ENCODE measurements around the gene IRF9.

The IRF9 gene

DNA sequence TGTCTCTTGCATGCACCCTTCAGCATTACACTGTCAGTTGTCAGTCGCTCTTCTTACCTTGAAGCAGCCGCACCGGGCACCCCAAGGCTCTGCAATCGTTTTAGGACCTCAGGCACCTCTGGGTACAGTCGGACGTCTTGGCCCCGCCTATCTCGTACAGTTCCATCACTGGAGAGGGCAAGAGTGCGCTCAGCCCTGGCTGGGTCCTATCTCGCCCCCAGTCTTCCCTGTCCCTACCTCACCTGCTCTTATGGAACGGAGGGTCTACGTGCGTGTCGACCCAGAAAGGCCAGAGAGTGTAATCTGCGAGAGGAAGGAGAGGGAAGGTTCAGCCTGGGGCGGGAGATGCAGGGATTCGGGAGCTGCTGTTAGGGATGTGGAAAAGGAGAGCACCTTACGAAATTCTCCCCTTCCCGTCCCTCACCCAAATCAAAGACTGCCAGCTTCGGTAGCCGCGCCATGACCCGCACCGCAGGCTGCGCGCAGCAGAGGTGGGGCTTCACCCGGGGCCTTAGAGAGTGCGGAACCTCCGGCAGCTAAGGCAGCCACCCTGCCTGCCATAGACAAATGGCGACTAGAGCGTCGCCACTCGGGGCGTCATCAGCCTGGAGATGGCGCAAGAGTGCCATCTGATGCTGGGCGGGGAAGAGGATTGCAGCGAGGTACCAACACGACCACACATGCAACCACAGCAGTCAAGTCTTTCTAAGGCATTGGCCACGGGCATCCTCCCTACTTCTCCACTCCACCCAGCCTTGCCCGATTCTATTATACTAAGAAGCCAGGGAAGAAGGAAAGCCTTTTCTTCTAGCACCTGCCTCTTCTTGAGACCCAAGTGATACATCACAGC lies 54.7 kb downstream of the IRF9 start, which contains the start of gene MDP1 (continued):
- TF ChIP-seq ZNF174 (tag by site-specific recombination; IDR thresholded peaks at IDR 0.05) (no peak), ZXDB (tag by site-specific recombination; IDR thresholded peaks at IDR 0.05) (peak; percentile 85; the same call in 1 of the 2 replicates), ZNF501 (tag by site-specific recombination; IDR thresholded peaks at IDR 0.05) (no peak; the same call in 1 of the 2 replicates), ZNF19 (tag by site-specific recombination; IDR thresholded peaks at IDR 0.05; ENCODE audit: low read depth) (no peak), ZFP3 (tag by site-specific recombination; IDR thresholded peaks at IDR 0.05; ENCODE audit: low read depth) (no peak), ZNF544 (tag by site-specific recombination; IDR thresholded peaks at IDR 0.05) (no peak), SCRT2 (tag by site-specific recombination; IDR thresholded peaks at IDR 0.05) (no peak), EGR2 (tag by site-specific recombination; IDR thresholded peaks at IDR 0.05; ENCODE audit: low read depth) (no peak), MYNN (tag by site-specific recombination; IDR thresholded peaks at IDR 0.05; ENCODE audit: borderline replicate concordance) (no peak), ZNF747 (tag by site-specific recombination; IDR thresholded peaks at IDR 0.05) (no peak), ZNF664 (tag by site-specific recombination; IDR thresholded peaks at IDR 0.05) (no peak), ZIC2 (tag by site-specific recombination; IDR thresholded peaks at IDR 0.05) (0 out of 2 replicates have a peak, but pooled peaks have one; percentile 8), ZBTB7A (tag by site-specific recombination; IDR thresholded peaks at IDR 0.05; ENCODE audit: low read depth) (no peak), ZNF530 (tag by site-specific recombination; IDR thresholded peaks at IDR 0.05; ENCODE audit: low read depth) (no peak), ZNF626 (tag by site-specific recombination; IDR thresholded peaks at IDR 0.05) (no peak), ZNF155 (tag by site-specific recombination; IDR thresholded peaks at IDR 0.05) (no peak), ZNF302 (tag by site-specific recombination; IDR thresholded peaks at IDR 0.05; ENCODE audit: low read depth) (no peak), ZNF830 (tag by site-specific recombination; IDR thresholded peaks at IDR 0.05; ENCODE audit: low read depth) (no peak), ZNF660 (tag by site-specific recombination; IDR thresholded peaks at IDR 0.05) (peak; percentile 79), ZNF558 (tag by site-specific recombination; IDR thresholded peaks at IDR 0.05) (no peak), ZNF10 (tag by site-specific recombination; IDR thresholded peaks at IDR 0.05) (peak; percentile 47; the same call in 1 of the 2 replicates), OVOL3 (tag by site-specific recombination; IDR thresholded peaks at IDR 0.05) (no peak), HOXA7 (CRISPR knock-in tag; IDR thresholded peaks at IDR 0.05; ENCODE audit: borderline replicate concordance) (no peak), ZNF132 (tag by site-specific recombination; IDR thresholded peaks at IDR 0.05; ENCODE audit: borderline replicate concordance) (no peak), SETDB1 (IDR thresholded peaks at IDR 0.05; ENCODE audit: insufficient read length, low read length) (no peak), ZBTB21 (tag by site-specific recombination; IDR thresholded peaks at IDR 0.05) (peak; percentile 85), SP2 (tag by site-specific recombination; IDR thresholded peaks at IDR 0.05) (peak; percentile 64), ZNF521 (tag by site-specific recombination; IDR thresholded peaks at IDR 0.05) (no peak)
- TF ChIP-seq, protein P1, sequence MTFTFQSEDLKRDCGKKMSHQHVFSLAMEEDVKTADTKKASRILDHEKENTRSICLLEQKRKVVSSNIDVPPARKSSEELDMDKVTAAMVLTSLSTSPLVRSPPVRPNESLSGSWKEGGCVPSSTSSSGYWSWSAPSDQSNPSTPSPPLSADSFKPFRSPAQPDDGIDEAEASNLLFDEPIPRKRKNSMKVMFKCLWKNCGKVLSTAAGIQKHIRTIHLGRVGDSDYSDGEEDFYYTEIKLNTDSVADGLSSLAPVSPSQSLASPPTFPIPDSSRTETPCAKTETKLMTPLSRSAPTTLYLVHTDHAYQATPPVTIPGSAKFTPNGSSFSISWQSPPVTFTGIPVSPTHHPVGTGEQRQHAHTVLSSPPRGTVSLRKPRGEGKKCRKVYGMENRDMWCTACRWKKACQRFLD (tag by site-specific recombination; IDR thresholded peaks at IDR 0.05): no peak
- TF ChIP-seq, protein P2, sequence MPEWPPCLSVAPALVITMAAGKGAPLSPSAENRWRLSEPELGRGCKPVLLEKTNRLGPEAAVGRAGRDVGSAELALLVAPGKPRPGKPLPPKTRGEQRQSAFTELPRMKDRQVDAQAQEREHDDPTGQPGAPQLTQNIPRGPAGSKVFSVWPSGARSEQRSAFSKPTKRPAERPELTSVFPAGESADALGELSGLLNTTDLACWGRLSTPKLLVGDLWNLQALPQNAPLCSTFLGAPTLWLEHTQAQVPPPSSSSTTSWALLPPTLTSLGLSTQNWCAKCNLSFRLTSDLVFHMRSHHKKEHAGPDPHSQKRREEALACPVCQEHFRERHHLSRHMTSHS (tag by site-specific recombination; IDR thresholded peaks at IDR 0.05): no peak
- TF ChIP-seq, protein P3, sequence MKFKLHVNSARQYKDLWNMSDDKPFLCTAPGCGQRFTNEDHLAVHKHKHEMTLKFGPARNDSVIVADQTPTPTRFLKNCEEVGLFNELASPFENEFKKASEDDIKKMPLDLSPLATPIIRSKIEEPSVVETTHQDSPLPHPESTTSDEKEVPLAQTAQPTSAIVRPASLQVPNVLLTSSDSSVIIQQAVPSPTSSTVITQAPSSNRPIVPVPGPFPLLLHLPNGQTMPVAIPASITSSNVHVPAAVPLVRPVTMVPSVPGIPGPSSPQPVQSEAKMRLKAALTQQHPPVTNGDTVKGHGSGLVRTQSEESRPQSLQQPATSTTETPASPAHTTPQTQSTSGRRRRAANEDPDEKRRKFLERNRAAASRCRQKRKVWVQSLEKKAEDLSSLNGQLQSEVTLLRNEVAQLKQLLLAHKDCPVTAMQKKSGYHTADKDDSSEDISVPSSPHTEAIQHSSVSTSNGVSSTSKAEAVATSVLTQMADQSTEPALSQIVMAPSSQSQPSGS (tag by site-specific recombination; IDR thresholded peaks at IDR 0.05; ENCODE audit: low read depth): no peak
- TF ChIP-seq, protein P4, sequence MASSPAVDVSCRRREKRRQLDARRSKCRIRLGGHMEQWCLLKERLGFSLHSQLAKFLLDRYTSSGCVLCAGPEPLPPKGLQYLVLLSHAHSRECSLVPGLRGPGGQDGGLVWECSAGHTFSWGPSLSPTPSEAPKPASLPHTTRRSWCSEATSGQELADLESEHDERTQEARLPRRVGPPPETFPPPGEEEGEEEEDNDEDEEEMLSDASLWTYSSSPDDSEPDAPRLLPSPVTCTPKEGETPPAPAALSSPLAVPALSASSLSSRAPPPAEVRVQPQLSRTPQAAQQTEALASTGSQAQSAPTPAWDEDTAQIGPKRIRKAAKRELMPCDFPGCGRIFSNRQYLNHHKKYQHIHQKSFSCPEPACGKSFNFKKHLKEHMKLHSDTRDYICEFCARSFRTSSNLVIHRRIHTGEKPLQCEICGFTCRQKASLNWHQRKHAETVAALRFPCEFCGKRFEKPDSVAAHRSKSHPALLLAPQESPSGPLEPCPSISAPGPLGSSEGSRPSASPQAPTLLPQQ (tag by site-specific recombination; IDR thresholded peaks at IDR 0.05): peak; percentile 82; the same call in 1 of the 2 replicates
- TF ChIP-seq, protein P5, sequence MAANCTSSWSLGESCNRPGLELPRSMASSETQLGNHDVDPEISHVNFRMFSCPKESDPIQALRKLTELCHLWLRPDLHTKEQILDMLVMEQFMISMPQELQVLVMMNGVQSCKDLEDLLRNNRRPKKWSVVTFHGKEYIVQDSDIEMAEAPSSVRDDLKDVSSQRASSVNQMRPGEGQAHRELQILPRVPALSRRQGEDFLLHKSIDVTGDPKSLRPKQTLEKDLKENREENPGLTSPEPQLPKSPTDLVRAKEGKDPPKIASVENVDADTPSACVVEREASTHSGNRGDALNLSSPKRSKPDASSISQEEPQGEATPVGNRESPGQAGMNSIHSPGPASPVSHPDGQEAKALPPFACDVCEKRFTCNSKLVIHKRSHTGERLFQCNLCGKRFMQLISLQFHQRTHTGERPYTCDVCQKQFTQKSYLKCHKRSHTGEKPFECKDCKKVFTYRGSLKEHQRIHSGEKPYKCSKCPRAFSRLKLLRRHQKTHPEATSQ (tag by site-specific recombination; IDR thresholded peaks at IDR 0.05): no peak
- TF ChIP-seq, protein P6, sequence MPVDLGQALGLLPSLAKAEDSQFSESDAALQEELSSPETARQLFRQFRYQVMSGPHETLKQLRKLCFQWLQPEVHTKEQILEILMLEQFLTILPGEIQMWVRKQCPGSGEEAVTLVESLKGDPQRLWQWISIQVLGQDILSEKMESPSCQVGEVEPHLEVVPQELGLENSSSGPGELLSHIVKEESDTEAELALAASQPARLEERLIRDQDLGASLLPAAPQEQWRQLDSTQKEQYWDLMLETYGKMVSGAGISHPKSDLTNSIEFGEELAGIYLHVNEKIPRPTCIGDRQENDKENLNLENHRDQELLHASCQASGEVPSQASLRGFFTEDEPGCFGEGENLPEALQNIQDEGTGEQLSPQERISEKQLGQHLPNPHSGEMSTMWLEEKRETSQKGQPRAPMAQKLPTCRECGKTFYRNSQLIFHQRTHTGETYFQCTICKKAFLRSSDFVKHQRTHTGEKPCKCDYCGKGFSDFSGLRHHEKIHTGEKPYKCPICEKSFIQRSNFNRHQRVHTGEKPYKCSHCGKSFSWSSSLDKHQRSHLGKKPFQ (tag by site-specific recombination; IDR thresholded peaks at IDR 0.05): no peak
